ENCODE measurements around the gene DGKD. TPM values are rescaled to one million over a fixed set of nuclear protein-coding genes. Genes with fewer than 3 reads are reported as not detected.

DGKD gene
- total RNA-seq, 6 experiments from 2014 or later = 6.5 to 16.6 (median 14.2) TPM

DNA sequence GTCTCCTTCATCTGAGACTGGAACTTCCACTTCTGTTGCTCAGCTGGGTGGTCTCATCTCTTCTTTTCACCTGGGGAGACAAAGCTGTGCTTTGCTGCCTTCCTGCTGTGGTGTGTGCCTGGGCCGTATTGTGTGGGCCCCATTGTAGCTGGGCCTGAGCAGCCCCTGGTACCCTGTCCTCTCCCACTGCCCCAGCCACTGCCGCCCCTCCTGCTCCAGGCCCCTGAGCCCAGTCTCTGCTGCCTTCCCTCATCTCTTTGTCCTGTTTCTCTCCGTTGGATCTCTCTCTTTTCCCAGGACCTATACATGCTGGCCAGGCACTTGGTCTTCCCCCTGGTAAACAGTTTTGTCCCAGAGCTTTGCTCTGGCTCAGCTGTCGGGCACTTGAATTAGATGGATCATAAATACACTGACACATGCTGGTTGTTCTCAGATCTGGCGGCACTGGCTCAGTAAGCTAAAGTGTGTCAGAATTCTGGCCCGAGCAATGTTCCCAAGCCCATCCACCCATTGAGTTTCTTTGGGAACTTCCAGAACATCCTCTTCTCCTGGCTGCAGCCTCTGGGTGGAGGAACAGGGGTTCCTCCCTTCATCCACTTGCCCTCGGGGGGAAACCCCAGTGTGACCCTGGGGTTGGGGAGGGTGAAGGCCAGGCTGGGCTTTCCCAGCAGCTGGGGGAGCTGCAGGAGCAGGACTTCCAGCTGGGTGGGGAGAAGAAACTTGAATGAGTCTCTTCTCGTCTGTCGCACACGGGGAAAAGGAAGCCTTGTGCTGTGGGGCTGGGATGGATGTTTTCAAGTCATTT lies 99.0 kb downstream of the DGKD start:
- H3K27ac ChIP-seq = no peak overlapping the region
- no peaks in the 10 kb centered on the region for H3K4me1 ChIP-seq
- no peaks in the 10 kb centered on the region for H3K9me3 ChIP-seq
- peaks cover 0 to 28% (median 13%) of the 10 kb centered on the region in 4 donors for H3K36me3 ChIP-seq
- 90% methylated on average over 7 of the region's 10 CpGs for WGBS (ENCODE audit: insufficient coverage, low coverage, low lambda C conversion rate, missing lambda C conversion rate)
- no peaks in the 10 kb centered on the region for H3K27me3 ChIP-seq
- peak in 2 of 3 donors; percentile 7 to 24 for DNase-seq
- TF ChIP-seq, protein P1, sequence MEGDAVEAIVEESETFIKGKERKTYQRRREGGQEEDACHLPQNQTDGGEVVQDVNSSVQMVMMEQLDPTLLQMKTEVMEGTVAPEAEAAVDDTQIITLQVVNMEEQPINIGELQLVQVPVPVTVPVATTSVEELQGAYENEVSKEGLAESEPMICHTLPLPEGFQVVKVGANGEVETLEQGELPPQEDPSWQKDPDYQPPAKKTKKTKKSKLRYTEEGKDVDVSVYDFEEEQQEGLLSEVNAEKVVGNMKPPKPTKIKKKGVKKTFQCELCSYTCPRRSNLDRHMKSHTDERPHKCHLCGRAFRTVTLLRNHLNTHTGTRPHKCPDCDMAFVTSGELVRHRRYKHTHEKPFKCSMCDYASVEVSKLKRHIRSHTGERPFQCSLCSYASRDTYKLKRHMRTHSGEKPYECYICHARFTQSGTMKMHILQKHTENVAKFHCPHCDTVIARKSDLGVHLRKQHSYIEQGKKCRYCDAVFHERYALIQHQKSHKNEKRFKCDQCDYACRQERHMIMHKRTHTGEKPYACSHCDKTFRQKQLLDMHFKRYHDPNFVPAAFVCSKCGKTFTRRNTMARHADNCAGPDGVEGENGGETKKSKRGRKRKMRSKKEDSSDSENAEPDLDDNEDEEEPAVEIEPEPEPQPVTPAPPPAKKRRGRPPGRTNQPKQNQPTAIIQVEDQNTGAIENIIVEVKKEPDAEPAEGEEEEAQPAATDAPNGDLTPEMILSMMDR (IDR thresholded peaks at IDR 0.05) = no peak
- TF ChIP-seq POLR2A (IDR thresholded peaks at IDR 0.05) = no peak
- no peak for ATAC-seq
- no peak overlapping the region for H3K4me3 ChIP-seq
- intact Hi-C loops (cut with DNase I) = no loop called here

DNA sequence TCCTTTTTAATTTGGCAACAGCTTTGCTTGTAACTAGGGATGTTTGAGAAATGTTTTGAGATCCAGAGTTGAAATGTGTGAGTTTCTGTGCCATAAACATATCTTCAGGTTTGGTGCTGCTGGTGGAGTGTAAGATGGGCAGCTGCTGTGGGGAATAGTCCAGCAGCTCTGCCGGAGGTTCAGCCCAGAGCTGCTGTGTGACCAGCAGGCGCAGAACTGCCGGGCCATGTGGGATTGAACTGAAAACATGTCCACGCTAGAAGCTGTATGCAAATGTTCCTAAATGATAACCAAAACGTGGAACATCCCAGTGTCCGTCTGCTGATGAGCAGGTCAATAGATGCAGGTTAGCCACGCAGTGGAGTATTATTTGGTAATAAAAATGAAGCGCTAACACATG lies 99.6 kb downstream of the DGKD start:
- Histone ChIP-seq H3K9me3 (no peaks in the 10 kb centered on the region), H3K36me3 (peaks cover 0 to 29% (median 16%) of the 10 kb centered on the region in 4 donors), H3K27me3 (no peaks in the 10 kb centered on the region), H3K4me1 (no peaks in the 10 kb centered on the region), H3K27ac (no peak overlapping the region), H3K4me3 (no peak overlapping the region)
- no peak for ATAC-seq
- intact Hi-C loops (cut with DNase I) = no loop called here
- 100% methylated on average over 3 of the region's 8 CpGs for WGBS (ENCODE audit: insufficient coverage, low coverage, low lambda C conversion rate, missing lambda C conversion rate)
- DNase-seq = peak in 2 of 3 donors; percentile 7 to 20
- TF ChIP-seq POLR2A (IDR thresholded peaks at IDR 0.05) = no peak
- TF ChIP-seq, protein P1 (IDR thresholded peaks at IDR 0.05) = no peak

DNA sequence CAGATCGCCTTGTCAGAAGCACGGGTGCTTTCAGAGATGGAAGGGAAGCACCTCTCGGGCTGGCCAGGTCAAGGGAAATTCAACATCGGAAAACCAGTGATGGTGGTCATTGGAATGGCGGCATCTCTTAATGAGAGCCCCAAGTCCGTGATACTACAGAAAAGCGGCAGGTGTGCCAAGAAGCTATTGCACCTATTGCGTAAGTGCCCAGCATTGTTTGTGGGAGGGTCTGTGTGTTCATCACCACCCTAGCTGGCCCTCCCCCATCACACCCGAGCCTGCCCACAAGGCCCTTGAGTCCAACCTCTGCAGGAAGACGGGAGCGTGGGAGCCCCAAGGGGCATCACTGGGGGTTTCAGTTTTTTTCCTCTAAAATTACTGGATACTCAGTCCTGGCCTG lies 100.7 kb downstream of the DGKD start:
- Histone ChIP-seq H3K27ac (no peak overlapping the region), H3K4me1 (no peaks in the 10 kb centered on the region), H3K9me3 (no peaks in the 10 kb centered on the region), H3K36me3 (peaks cover 0 to 26% (median 13%) of the 10 kb centered on the region in 4 donors), H3K4me3 (no peak overlapping the region), H3K27me3 (no peaks in the 10 kb centered on the region)
- intact Hi-C loops (cut with DNase I) = no loop called here
- TF ChIP-seq, protein P1 (IDR thresholded peaks at IDR 0.05) = no peak
- TF ChIP-seq POLR2A (IDR thresholded peaks at IDR 0.05) = no peak
- DNase-seq (peak in 1 of 3 donors; percentile 20), ATAC-seq (no peak)
- 86% methylated on average over 9 of the region's 11 CpGs for WGBS (ENCODE audit: insufficient coverage, low coverage, low lambda C conversion rate, missing lambda C conversion rate)

DNA sequence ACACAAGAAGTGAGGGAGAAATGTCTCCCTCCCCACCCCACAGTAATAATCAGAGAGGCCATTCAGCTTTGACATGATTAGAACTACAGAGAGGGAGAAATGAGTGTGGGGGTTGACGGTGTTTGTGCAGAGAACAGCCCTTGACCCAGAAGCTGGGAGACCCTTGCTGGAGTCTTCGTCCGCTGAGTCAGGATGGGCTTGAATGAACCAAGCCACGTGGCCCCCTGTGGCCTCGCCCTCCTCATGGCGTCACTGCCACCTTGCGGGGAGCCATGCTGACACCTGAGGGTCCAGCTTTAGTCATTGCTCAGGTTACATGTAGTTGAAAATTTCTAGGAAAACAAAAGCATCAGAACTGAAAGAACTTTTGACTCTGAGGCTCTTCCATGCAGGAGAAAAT lies 101.2 kb downstream of the DGKD start:
- no peaks in the 10 kb centered on the region for H3K27me3 ChIP-seq
- TF ChIP-seq POLR2A (IDR thresholded peaks at IDR 0.05) = no peak
- TF ChIP-seq, protein P1 (IDR thresholded peaks at IDR 0.05) = no peak
- intact Hi-C loops (cut with DNase I) = no loop called here
- DNase-seq (peak in 2 of 3 donors; percentile 7 to 20), ATAC-seq (no peak)
- peaks cover 0 to 26% (median 13%) of the 10 kb centered on the region in 4 donors for H3K36me3 ChIP-seq
- WGBS (ENCODE audit: insufficient coverage, low coverage, low lambda C conversion rate, missing lambda C conversion rate) = 95% methylated on average over 3 of the region's 7 CpGs
- no peaks in the 10 kb centered on the region for H3K4me1 ChIP-seq
- no peaks in the 10 kb centered on the region for H3K9me3 ChIP-seq
- H3K27ac ChIP-seq = no peak overlapping the region
- H3K4me3 ChIP-seq = no peak overlapping the region
